Choroid plexus epithelial cell (primary cell): ENCODE results near the gene COL24A1.

Experiments used
- DNase-seq: peaks from one replicate; pipeline ENCODE4 v3.0.0-alpha.2; 2010; ENCODE audit warnings: low read depth
- H3K4me3 ChIP-seq: 2 replicates; pipeline ENCODE4 v1.5.1; 2011; ENCODE audit warnings: low read depth, mild to moderate bottlenecking, control low read depth, low read length, moderate library complexity
- CTCF ChIP-seq: conservative IDR thresholded peaks from 2 replicates; pipeline ENCODE4 v1.5.1; 2011; ENCODE audit warnings: low read depth, mild to moderate bottlenecking, control low read depth, inconsistent platforms, low read length, moderate library complexity

Gene COL24A1

DNA sequence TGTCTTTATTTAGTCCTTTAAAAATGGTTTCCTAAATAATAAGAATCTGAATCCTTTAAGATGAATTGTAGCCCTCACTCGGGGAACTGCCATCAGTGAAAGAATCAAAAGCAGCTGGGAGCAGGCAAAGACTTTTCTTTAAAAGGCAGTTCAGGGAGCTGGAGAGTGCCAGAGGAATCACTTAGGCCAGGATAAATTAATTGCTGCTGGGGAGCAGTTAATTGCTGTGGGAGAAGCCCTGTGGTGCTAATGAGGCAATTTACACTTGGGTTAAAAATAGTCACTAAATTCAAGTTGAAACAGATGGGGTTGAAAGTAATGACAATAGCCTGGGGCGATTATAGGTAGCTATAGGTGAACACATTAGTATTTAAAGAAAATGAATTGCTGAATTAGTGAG is 38.7 kb upstream of the COL24A1 start:
- no peak for DNase-seq
- TF ChIP-seq CTCF: no peak
- H3K4me3 ChIP-seq: no peak overlapping the region

DNA sequence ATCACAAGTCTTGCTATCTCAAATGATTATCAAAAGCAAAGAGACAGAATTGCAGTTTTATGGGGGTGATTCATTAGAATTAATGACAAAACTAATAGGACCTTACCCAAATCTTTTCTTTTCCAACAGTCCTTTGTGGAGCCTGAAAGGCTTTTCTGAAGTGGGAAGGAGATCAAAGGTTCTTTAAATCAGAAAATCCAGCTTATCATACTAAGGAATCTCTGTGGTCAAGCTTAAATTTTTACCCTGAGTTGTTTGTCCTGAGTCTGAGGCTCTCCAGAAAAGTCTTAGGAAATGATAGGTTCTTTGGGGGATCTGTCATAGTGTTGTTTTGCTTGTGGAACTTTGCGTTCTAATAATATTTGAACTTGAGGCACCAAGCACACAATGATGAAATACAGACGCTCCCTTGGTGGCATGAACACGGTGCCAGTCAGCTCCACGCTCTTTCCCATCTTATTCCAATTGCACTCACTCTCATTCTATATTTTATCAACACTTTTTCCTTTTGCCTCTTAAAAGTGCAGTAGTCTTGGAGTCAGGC is 38.0 kb upstream of the COL24A1 start:
- H3K4me3 ChIP-seq: no peak overlapping the region
- no peak for TF ChIP-seq CTCF
- peak; percentile 7 for DNase-seq

- DNase-seq: no peak
- TF ChIP-seq CTCF: no peak
- H3K4me3 ChIP-seq: no peak overlapping the region
Measured at GRCh38 chr1:86192417-86192816, 35.8 kb upstream of the COL24A1 start.

DNA sequence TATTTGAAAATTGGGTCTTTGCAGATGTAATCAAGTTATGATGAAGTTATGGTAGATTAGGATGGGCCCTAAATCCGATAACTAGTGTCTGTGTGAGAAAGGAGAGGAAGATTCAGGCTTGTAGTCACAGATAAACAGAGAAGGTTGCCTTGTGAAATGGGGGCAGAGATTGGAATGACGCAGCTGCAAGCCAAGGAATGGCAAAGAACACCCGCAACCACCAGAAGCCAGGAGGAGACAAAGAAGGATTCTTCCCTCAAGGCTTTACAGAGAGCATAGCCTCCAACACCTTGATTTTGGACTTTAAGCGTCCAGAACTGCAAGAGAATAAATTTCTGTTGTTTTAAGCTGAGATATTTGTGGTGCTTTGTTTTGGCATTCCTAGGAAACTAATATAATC is 35.4 kb upstream of the COL24A1 start:
- no peak overlapping the region for H3K4me3 ChIP-seq
- TF ChIP-seq CTCF: no peak
- no peak for DNase-seq

DNA sequence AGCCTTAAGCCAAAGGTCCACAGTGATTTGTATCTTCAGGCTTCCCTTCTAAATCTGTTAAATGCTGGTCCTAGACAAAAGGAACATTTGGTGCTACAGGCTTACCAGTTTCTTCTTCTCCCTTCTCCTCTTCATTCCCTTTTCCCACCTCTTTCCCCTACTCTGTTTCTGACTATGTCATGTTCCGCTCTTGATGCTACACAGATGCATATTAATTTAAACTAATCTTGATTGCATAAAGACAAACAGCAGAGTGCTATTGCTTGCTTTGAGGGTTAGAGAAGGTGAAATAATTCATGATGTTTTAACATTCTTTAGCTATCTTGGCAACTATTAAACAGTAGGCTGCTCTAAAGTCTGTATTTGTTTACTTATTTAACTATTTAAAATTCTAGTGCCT is 34.3 kb upstream of the COL24A1 start:
- no peak for TF ChIP-seq CTCF
- no peak for DNase-seq
- H3K4me3 ChIP-seq: no peak overlapping the region

GRCh38 chr1:86184426-86184825 is 27.9 kb upstream of the COL24A1 start:
- no peak for DNase-seq
- H3K4me3 ChIP-seq: no peak overlapping the region
- no peak for TF ChIP-seq CTCF

DNA sequence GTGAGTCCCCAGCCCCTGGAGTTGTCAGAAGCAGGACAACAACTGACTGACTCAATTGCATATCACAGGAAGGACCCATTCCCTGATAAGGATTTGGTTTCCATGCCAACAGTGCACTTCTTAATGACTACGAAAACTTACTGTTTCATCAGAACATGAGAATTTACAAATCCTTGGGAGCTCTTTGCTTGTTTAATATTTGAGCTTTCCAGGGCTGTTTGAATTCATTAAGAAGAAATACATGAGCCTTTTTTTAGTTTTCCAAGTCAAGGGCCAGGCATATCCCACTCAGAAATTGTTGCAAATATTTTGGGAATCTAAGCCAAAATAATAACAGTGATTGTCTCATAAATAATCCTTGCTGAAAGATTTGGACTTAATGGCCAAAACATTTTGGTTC is 27.2 kb upstream of the COL24A1 start:
- no peak for DNase-seq
- TF ChIP-seq CTCF: no peak
- H3K4me3 ChIP-seq: no peak overlapping the region
